T-helper 22 cell (primary cell): ENCODE data around the gene RBMS1.

Experiments
- DNase-seq: peaks from one replicate; pipeline ENCODE4 v3.0.0-alpha.2; 2020; ENCODE audit warnings: low read depth

Gene RBMS1

DNA sequence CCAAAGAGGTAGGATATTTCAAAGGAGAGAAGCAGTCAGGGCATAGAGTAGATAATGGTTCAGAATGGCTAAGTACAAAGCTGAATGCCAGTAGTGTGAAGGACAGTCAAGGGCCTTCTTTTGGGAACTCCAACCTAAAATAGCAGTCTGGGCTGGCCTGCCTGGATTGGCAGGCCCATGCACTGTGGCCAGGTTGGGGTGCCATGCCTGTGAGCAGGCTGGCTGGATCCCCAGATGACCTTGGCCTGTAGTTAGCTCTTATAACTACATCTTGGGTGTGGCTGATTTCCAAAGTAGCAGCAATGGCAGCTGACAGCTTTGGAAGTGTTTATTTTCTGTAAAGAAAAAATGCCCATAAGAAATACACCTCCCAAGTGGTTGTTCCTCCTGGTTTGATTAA, 242.0 kb downstream of the RBMS1 start:
- no peak for DNase-seq

- DNase-seq: no peak
These were observed 243.7 kb downstream of the RBMS1 start for GRCh38 chr2:160249876-160250275.

GRCh38 chr2:160247296-160248035, 246.1 kb downstream of the RBMS1 start:
- no peak for DNase-seq

GRCh38 chr2:160246356-160246755, 247.3 kb downstream of the RBMS1 start:
- no peak for DNase-seq

DNA sequence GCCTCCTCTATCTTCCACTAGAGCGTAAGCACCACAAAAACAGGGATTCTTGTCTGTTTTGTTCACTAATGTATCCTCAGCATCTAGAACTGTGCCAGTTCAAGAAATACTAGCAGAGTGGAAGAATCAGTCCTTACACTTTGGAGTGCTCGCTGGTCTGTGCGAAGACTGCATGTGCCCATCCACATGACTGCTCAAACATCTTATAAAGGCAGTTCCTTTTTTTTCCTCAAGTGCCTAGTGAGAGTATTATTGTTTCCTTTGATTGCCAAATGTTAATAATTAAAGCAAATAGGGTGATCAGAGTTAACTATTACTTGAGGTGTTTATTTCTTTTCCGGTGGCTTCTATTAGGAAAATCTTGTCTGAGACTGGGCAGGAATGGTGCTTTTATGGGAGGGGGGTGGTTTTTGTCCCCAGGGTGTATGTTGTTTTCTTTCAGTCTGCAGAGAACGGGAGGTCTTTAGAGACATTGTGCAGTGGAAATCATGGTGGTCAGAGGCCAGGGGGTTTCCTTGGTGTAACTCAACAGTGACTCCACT, 247.9 kb downstream of the RBMS1 start:
- DNase-seq: no peak

GRCh38 chr2:160242893-160243564, 250.6 kb downstream of the RBMS1 start:
- DNase-seq: no peak

DNA sequence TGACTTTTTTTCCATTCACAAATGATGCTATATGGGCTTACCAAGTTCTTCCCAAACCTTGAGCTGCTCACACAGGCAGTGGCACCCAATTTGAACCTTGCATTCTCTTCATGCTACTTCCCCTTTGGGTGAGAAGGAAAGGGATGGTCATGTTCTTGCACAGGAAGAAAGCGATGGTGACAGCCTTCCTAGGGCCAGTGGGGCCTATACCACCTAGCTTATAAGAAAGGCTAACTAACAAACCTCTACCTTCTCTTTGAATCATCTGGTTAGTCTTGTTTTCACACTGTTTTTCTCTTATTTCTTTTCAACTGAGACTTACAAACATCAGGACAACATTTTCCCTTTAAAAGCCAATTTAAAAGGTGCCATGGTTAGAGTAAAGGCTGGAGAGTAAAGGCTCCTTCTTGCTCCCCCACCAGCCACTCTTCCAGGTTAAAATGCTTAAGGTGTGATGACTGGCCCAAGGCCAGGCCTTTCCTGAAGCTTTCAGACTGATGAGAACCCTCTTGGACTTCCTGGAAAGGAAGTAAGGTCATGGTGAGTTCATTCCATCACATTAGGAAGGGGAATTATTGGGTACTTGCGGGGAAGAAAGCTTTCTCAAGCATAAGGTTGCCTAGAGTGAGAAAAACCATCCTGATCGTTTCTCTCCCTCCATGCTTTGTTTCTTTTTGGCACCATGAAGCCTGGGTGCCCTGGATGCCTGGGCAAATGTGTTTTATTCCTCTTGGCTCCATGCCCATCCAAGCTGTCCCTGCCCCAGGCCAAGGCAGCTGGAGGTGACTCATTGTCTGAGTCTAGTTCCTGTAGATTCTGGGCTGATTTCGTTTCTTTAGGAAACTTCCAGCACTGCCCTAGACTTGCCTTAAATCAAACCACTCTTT, 252.1 kb downstream of the RBMS1 start:
- no peak for DNase-seq

DNA sequence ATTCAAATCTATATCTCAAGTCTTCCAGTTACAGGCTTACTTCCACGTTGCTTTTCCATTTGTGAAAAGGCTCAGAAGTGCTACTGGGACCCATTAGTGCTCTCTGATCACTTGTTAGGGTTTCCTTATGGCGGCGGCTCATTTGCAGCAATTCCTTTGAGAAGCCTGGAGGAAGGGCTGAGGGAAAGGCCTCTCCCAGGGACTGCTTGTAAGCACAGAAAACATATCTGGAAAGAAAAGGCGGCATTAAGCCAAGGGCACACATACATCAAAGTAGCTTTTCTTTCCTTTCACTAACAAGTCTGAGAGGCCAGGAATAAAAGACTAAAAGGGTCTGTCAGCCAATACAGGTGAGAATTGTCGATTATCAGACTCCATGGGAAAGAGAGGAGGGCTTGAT, 254.2 kb downstream of the RBMS1 start:
- DNase-seq: no peak

DNA sequence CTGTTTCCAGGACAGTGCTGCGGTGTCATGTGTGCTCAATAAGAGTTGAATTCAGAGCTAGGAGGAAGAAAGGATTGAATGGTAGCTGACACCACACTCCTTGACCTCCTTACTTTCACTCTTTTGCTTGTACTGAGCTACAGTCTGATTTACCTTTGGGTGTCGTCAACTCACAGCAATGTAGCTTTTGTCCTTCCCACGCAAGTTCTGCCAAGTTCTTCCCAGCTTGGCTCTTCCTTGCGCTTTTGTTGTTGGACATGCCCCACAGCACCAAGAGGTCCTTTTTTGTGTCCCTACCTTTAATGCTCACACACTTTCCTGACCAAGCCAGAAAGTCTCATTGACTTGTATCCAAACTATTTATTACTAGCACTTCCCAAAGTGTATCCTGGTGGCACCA, 255.2 kb downstream of the RBMS1 start:
- no peak for DNase-seq

- no peak for DNase-seq
These were observed 260.6 kb downstream of the RBMS1 start for GRCh38 chr2:160232905-160233475.

DNA sequence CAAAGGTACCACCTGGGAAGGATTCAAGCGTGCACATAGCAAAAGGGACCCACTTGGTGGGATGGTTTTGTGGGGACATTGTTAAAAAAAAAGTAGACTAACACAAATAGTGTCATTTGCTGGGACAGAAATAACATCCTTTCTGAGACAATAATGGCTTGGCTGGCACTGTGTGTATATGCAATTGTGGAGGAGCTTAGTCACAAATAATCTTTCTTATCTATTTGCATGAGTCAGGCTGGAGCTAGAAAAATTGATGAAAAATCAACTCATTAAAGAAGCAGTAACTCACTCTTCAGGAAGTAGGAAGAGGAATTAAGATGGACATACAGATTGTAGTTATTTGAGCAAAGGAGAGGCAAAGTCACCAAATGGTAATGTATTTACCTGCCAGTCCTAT, 264.0 kb downstream of the RBMS1 start:
- no peak for DNase-seq

DNA sequence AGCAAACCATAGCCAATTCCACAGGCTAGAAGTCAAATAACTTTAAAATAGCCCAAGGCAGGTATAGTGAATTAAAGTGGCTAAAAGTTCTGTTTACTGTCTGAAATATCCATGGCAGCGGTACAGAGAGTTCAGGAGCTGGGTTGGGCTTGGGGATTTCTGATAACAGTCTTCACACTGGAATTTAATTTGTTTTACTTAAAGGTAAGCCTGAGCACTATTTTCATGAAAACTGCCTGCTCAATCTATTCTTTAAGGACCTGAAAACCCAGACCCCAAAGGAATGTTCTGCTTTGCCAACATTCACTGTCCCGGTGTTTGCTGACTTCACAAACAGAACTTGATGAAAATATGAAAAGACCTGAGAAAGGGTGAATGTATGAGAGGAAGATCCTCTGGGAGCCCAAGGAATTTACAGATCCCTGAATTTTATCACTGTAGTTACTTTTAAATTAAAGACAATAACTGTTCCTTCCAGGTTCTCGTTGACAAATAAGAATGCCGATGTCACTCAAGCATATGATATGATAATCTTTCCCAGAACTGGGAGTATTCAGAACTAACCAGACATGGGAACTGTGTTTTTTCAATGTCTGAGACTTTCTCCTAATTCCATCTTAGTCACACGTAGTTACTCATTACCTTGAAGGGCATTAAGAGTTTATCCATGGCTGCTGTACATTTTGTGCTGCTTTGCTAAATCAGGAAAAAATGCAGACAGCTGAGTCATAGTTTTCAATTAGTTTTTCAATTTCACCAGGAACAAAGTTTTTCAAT, 265.3 kb downstream of the RBMS1 start:
- no peak for DNase-seq

DNA sequence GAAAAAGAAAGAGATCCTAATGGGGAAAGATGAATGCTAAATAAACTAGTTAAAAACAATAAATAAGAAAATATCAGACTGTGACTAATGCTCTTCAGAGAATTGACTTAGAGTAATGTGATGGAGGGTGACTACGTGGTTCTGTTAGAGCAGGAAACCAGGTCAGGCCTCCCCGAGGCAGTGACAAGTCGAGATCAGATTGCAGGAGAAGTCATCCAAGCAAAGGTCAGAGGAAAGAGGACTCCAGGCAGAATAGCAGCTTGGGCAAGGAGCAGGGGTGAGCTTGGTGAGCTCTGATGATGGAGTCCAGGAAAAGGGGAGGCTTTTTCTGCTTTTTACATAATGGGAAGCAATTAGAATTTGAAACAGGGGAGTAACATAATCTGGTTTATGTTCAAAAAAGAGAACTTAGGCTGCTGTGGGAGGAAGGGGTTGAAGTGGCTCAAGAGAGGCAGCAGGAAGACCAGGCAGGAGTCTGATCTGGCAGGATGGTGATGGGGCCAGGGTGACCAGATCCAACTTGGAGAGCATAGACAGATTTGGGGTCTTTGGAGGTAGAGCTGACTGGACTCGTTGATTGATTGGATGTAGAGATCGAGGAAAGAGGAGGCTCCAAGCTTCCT, 266.2 kb downstream of the RBMS1 start:
- DNase-seq: no peak

DNA sequence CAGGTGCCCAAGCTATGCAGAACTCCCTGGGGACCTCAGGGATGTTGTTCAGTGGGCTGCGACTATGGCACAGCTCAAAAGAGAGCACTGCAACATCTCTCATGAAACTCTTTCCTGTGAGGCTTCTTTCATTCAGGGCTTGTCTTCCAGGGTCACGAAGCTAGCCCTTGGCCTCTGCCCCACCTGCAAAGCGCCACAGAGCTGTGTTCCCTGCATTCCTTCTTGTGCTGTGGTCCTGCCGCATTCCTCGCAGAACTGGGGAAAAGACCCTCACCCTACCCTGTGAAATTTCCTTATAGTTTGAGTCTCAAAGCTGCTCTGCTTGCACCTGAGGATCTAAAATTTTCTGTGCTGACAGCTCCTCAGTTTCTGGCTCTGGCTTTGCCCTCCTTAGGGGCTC, 267.2 kb downstream of the RBMS1 start:
- DNase-seq: no peak

DNA sequence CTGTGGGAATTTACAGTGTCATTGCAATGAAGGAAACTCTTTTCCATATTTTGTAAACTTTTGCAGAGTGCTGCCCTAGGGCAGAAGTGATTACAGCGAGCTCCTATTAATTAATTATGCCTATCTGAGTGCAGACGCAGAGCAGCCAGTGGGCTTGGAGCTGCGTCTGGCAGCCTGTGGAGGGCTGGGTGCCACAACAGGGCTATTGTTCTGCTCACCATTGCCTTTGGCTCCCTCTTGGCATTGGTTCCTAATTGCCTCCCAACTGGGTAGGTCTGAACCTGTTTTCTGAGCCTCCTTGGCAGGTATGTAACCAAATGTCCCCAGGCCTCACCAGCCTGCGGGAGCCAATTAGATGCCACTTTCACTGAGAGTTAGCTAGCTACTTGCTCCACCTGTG, 267.9 kb downstream of the RBMS1 start:
- no peak for DNase-seq

- no peak for DNase-seq
These were observed 269.1 kb downstream of the RBMS1 start for GRCh38 chr2:160224507-160224906.

DNA sequence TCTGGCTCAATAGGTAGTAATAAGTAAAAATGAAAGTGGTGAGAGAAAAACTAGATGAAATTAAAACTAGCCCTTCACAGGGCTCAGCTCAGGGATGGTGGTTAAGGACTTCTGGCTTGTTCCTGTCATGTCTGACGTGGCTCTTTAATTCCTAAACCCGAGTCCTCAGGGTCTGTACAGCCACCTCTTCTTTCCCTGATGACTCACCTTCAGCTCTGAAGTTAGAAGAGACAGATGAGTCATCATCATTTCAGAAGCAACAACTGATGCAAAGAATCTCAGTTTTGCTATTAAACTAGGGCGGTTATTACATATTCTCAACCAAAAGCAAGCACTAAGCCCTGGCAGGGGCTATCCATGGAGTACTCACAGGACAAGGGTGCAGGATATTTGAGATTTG, 269.5 kb downstream of the RBMS1 start:
- DNase-seq: peak; percentile 20

DNA sequence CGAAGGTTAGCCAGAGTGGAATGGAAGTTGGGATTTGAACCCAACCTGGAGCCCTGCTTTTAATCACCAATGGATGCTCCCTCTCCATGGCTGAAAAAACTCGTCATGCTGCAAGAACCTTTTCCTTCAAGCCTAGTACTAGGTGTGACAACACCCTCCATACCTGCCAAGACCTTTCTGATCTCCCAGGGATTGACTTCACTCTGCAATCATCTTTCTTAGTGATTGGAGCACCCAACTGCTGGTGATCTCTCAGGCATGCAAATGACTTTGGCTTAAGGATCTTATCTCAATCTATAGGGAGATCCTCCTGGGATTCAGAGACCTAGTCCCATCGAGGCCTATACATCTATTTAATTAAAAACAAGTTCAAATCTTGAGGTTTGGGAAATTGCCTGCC, 270.0 kb downstream of the RBMS1 start:
- DNase-seq: no peak

DNA sequence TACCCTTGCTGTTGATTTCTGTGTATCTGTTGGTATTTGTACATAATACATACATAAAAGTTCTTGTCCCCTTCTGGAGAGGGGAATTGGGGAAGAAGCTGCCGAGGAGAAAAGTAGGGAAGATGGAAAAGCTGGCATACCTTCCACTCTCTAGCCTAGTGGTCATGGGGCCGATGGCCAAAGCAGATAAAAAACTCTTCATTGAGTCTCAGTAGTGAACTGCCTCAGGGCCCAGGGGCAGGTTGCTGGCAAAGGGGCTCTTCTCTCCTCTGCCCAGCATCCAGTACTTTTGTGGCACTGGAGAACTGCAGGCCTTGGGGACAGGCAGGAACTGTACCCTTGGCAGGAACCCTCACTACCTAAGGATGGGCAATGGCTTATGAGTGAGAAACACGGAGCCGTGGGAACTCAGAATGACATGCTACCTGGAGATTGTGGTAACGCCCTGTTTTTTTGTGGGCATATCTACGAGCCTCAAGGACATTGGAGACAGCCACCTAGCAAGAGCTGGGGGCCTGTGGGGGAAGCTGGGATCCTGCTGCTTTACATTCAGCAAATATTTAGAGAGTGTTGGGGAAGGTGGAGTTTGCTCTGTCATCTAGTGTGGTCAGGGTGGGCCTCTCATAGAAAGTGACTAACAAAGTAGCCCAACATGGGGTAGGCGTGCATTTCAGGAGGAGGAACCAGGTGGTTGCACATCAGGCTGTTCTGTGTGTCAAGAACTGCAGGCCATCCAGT, 270.9 kb downstream of the RBMS1 start:
- no peak for DNase-seq
